H9 (cell line): ENCODE data around the gene MEGF10. TPM values are rescaled to one million over a fixed set of nuclear protein-coding genes. Genes with fewer than 3 reads are reported as not detected.

ENCODE experiments used
- DNase-seq: peaks from one replicate; pipeline ENCODE4 v3.0.0-alpha.2; 2017
- H2AFZ ChIP-seq: one replicate; pipeline ENCODE4 v1.6.1; 2013; ENCODE audit warnings: mild to moderate bottlenecking, low read length, control low read depth, moderate library complexity
- H2AK5ac ChIP-seq: 2 replicates; pipeline ENCODE4 v1.6.1; 2013; ENCODE audit warnings: low read length, control low read depth, mixed read lengths; ENCODE audit not compliant: insufficient read length
- H2BK120ac ChIP-seq: one replicate; pipeline ENCODE4 v1.6.1; 2013; ENCODE audit warnings: low read depth, mild to moderate bottlenecking, low read length, control low read depth, inconsistent platforms; ENCODE audit not compliant: poor library complexity, severe bottlenecking
- H2BK12ac ChIP-seq: 2 replicates; pipeline ENCODE4 v1.6.1; 2013; ENCODE audit warnings: low read length, control low read depth, mixed read lengths, low read depth; ENCODE audit not compliant: insufficient read length
- H2BK15ac ChIP-seq: 2 replicates; pipeline ENCODE4 v1.6.1; 2013; ENCODE audit warnings: low read depth, low read length, control low read depth
- H2BK20ac ChIP-seq: one replicate; pipeline ENCODE4 v1.6.1; 2013; ENCODE audit warnings: low read depth, mild to moderate bottlenecking, low read length, control low read depth, inconsistent platforms; ENCODE audit not compliant: poor library complexity, severe bottlenecking
- H2BK5ac ChIP-seq: 2 replicates; pipeline ENCODE4 v1.6.1; 2013; ENCODE audit warnings: low read length, control low read depth, mixed read lengths; ENCODE audit not compliant: insufficient read length
- H3K14ac ChIP-seq: 2 replicates; pipeline ENCODE4 v1.6.1; 2013; ENCODE audit warnings: low read length, control low read depth; ENCODE audit not compliant: insufficient read depth
- H3K18ac ChIP-seq: 2 replicates; pipeline ENCODE4 v1.6.1; 2013; ENCODE audit warnings: low read depth, mild to moderate bottlenecking, mixed read lengths, low read length, control low read depth; ENCODE audit not compliant: insufficient read length
- H3K23ac ChIP-seq: 2 replicates; pipeline ENCODE4 v1.6.1; 2013; ENCODE audit warnings: low read length, control low read depth, mixed read lengths, low read depth; ENCODE audit not compliant: insufficient read length
- H3K23me2 ChIP-seq: 2 replicates; pipeline ENCODE4 v1.6.1; 2013; ENCODE audit warnings: low read depth, mild to moderate bottlenecking, mixed read lengths, low read length, control low read depth; ENCODE audit not compliant: insufficient read length, poor library complexity, severe bottlenecking
- H3K27ac ChIP-seq: 2 replicates; pipeline ENCODE4 v1.5.1; 2013; ENCODE audit warnings: low read length, control low read depth, mixed read lengths, low read depth; ENCODE audit not compliant: insufficient read length
- H3K27me3 ChIP-seq: 2 replicates; pipeline ENCODE4 v1.6.1; 2013; ENCODE audit warnings: low read length, control low read depth, inconsistent platforms; ENCODE audit not compliant: insufficient read depth
- H3K4ac ChIP-seq: 2 replicates; pipeline ENCODE4 v1.6.1; 2013; ENCODE audit warnings: low read depth, mild to moderate bottlenecking, control low read depth, inconsistent platforms, low read length, moderate library complexity
- H3K4me1 ChIP-seq: 2 replicates; pipeline ENCODE4 v1.6.1; 2013; ENCODE audit warnings: low read length, control low read depth, inconsistent platforms; ENCODE audit not compliant: insufficient read depth
- H3K4me2 ChIP-seq: 2 replicates; pipeline ENCODE4 v1.6.1; 2013; ENCODE audit warnings: low read length, control low read depth, mixed read lengths; ENCODE audit not compliant: insufficient read length, insufficient read depth
- H3K56ac ChIP-seq: 2 replicates; pipeline ENCODE4 v1.6.1; 2013; ENCODE audit warnings: low read depth, mild to moderate bottlenecking, mixed read lengths, low read length, control low read depth; ENCODE audit not compliant: insufficient read length
- H3K79me1 ChIP-seq: 2 replicates; pipeline ENCODE4 v1.6.1; 2013; ENCODE audit warnings: low read depth, mild to moderate bottlenecking, moderate library complexity, low read length, control low read depth, inconsistent platforms; ENCODE audit not compliant: insufficient read depth, poor library complexity, severe bottlenecking
- H3K79me2 ChIP-seq: 2 replicates; pipeline ENCODE4 v1.6.1; 2013; ENCODE audit warnings: low read length, control low read depth, inconsistent platforms; ENCODE audit not compliant: insufficient read depth
- H3K9ac ChIP-seq: 2 replicates; pipeline ENCODE4 v1.6.1; 2013; ENCODE audit warnings: low read length, control low read depth, mixed read lengths; ENCODE audit not compliant: insufficient read length; ENCODE audit errors: extremely low read depth
- H3K9me3 ChIP-seq: one replicate; pipeline ENCODE4 v1.6.1; 2013; ENCODE audit warnings: low read depth, low read length, inconsistent platforms; ENCODE audit not compliant: control insufficient read depth
- H3T11ph ChIP-seq: one replicate; pipeline ENCODE4 v1.6.1; 2013; ENCODE audit warnings: mild to moderate bottlenecking, low read length, control low read depth, inconsistent platforms
- H4K20me1 ChIP-seq: one replicate; pipeline ENCODE4 v1.6.1; 2013; ENCODE audit not compliant: control insufficient read depth, insufficient read length, insufficient read depth
- H4K5ac ChIP-seq: 2 replicates; pipeline ENCODE4 v1.6.1; 2013; ENCODE audit warnings: low read depth, mild to moderate bottlenecking, mixed read lengths, low read length, control low read depth; ENCODE audit not compliant: insufficient read length
- H4K8ac ChIP-seq: replicated peaks from 2 replicates; pipeline ENCODE4 v1.6.1; 2013; ENCODE audit warnings: low read length, control low read depth, mixed read lengths, low read depth; ENCODE audit not compliant: insufficient read length
- H4K91ac ChIP-seq: 2 replicates; pipeline ENCODE4 v1.6.1; 2013; ENCODE audit warnings: low read depth, mild to moderate bottlenecking, moderate library complexity, mixed read lengths, low read length, control low read depth; ENCODE audit not compliant: insufficient read length
- H3K27ac Mint-ChIP-seq, 3 experiments: 2 replicates in 2 of 3; 3 replicates in 1 of 3; pipeline ENCODE4 v1.8.0; 2020 to 2021; ENCODE audit warnings: mixed read lengths in 3 of 3, mild to moderate bottlenecking in 1 of 3, moderate library complexity in 1 of 3
- H3K27me3 Mint-ChIP-seq: 2 replicates; pipeline ENCODE4 v1.8.0; 2021; ENCODE audit warnings: low read depth, mild to moderate bottlenecking, moderate library complexity, mixed read lengths
- H3K36me3 Mint-ChIP-seq, 3 experiments: 2 replicates in 2 of 3; 3 replicates in 1 of 3; pipeline ENCODE4 v1.8.0; 2020 to 2021; ENCODE audit warnings: low read depth in 3 of 3, mixed read lengths in 3 of 3; ENCODE audit not compliant: insufficient read depth in 1 of 3
- H3K4me1 Mint-ChIP-seq, 2 experiments: 2 replicates each; pipeline ENCODE4 v1.8.0; 2020; ENCODE audit warnings: mixed read lengths in 2 of 2
- H3K4me3 Mint-ChIP-seq, 2 experiments: 2 replicates in 1 of 2; 3 replicates in 1 of 2; pipeline ENCODE4 v1.8.0; 2020 to 2021; ENCODE audit warnings: mild to moderate bottlenecking in 2 of 2, mixed read lengths in 2 of 2, moderate library complexity in 1 of 2
- H3K9me3 Mint-ChIP-seq, 2 experiments: 2 replicates in 1 of 2; 3 replicates in 1 of 2; pipeline ENCODE4 v1.8.0; 2020; ENCODE audit warnings: mild to moderate bottlenecking in 2 of 2, mixed read lengths in 2 of 2, moderate library complexity in 1 of 2
- CTCF ChIP-seq: fragments of 200-600 bp; sonication (generic); conservative IDR thresholded peaks from 3 replicates; pipeline ENCODE4 v1.8.0; 2021; ENCODE audit warnings: antibody characterized with exemption, mild to moderate bottlenecking
- WGBS: extraction: QIAGEN DNeasy Blood & Tissue Kit; methylation state at CpG from one replicate; pipeline ENCODE4 v1.1.7; 2013; ENCODE audit warnings: missing lambda C conversion rate, low lambda C conversion rate, mixed read lengths; ENCODE audit not compliant: insufficient read length; ENCODE audit errors: extremely low coverage; 5-methylcytosine and 5-hydroxymethylcytosine counted together
- total RNA-seq: library from RNA; stranded (reverse); gene quantifications from 2 replicates; pipeline ENCODE4 v1.2.1, GENCODE V29; 2021

Gene MEGF10
- total RNA-seq, 1 experiment from 2014 or later, result 36.5 TPM

GRCh38 chr5:127505905-127506304 lies 215.3 kb downstream of the MEGF10 start:
- Histone ChIP-seq H4K20me1 (no peaks in the 10 kb centered on the region), H3K27ac (no peak overlapping the region), H3K9ac (no peak overlapping the region), H3K79me2 (no peaks in the 10 kb centered on the region), H3K4me1 (peaks cover 3% of the 10 kb centered on the region; the same call in 1 of the 2 replicates), H3K14ac (no peak overlapping the region), H3K4me2 (no peak overlapping the region), H2BK120ac (no peak overlapping the region), H2BK15ac (no peak overlapping the region), H3K4ac (no peak overlapping the region), H4K8ac (no peak overlapping the region), H2AFZ (no peak overlapping the region), H3K27me3 (no peaks in the 10 kb centered on the region), H2AK5ac (no peak overlapping the region), H2BK20ac (no peak overlapping the region), H3K9me3 (no peaks in the 10 kb centered on the region), H3K23me2 (no peaks in the 10 kb centered on the region), H3K18ac (no peak overlapping the region), H3K79me1 (no peaks in the 10 kb centered on the region), H3K23ac (no peak overlapping the region), H4K91ac (no peak overlapping the region), H3K56ac (no peak overlapping the region), H4K5ac (no peak overlapping the region), H2BK12ac (no peak overlapping the region), H2BK5ac (no peak overlapping the region), H3T11ph (no peak overlapping the region)
- Mint-ChIP-seq H3K36me3 (no peaks in the 10 kb centered on the region), H3K4me1 (peaks cover 9 to 10% of the 10 kb centered on the region in 2 experiments), H3K27me3 (peaks cover 4% of the 10 kb centered on the region; the same call in 1 of the 2 replicates), H3K9me3 (no peaks in the 10 kb centered on the region; a peak in 1 of 5 replicates), H3K4me3 (no peak overlapping the region), H3K27ac (no peak overlapping the region)
- no peak for TF ChIP-seq CTCF
- DNase-seq, result no peak
- WGBS, result no CpG with 5 or more reads among the region's 2 CpGs
